Prostate gland (tissue), 2 donors: ENCODE measurements around the gene FAHD2A. TPM values are rescaled to one million over a fixed set of nuclear protein-coding genes. Genes with fewer than 3 reads are reported as not detected.

Experiments
- DNase-seq: peaks from one replicate; pipeline ENCODE4 v3.0.0-alpha.2; 2019; ENCODE audit warnings: low spot score
- H3K27ac ChIP-seq, 2 donors: fragments of 200-600 bp; sonication (generic); 2 replicates each; pipeline ENCODE4 v1.5.1; 2017 to 2019
- H3K27me3 ChIP-seq: fragments of 200-600 bp; sonication (generic); replicated peaks from 2 replicates; pipeline ENCODE4 v1.5.1; 2019; ENCODE audit not compliant: insufficient read depth
- H3K36me3 ChIP-seq, 2 donors: fragments of 200-600 bp; sonication (generic); 1 replicate in 1 of 2; 2 replicates in 1 of 2; pipeline versions ENCODE4 v1.5.1 to v1.8.1; 2017 to 2019
- H3K4me1 ChIP-seq: fragments of 200-600 bp; sonication (generic); replicated peaks from 2 replicates; pipeline ENCODE4 v1.5.1; 2019
- H3K4me3 ChIP-seq, 2 donors: fragments of 200-600 bp; sonication (generic); 2 replicates each; pipeline ENCODE4 v1.5.1; 2017 to 2019
- H3K9me3 ChIP-seq: fragments of 200-600 bp; sonication (generic); 2 replicates; pipeline ENCODE4 v1.5.1; 2017
- CTCF ChIP-seq, 4 experiments: fragments of 200-600 bp in 2 of 4; fragments of 450-650 bp in 2 of 4; sonication (generic) in 2 of 4; IDR thresholded peaks; 1 replicate in 3 of 4; 2 replicates in 1 of 4; pipeline ENCODE4 v1.5.1; 2016 to 2019; ENCODE audit warnings: antibody characterized with exemption in 4 of 4, mild to moderate bottlenecking in 2 of 4, moderate library complexity in 2 of 4
- POLR2A ChIP-seq: fragments of 450-650 bp; IDR thresholded peaks from one replicate; pipeline ENCODE4 v1.6.1; 2016; ENCODE audit warnings: antibody characterized with exemption, mild to moderate bottlenecking
- POLR2AphosphoS5 ChIP-seq: sonication (generic); formaldehyde crosslinking; IDR thresholded peaks from one replicate; pipeline ENCODE4 v1.6.1; 2017; ENCODE audit warnings: antibody characterized with exemption
- WGBS: methylation state at CpG from one replicate; pipeline ENCODE4 v1.1.5; 2018; 5-methylcytosine and 5-hydroxymethylcytosine counted together
- intact Hi-C: fragments of 100-400 bp; cut with DNase I; formaldehyde crosslinking; loops from one replicate; pipeline ENCODE4 v1.14.2; 2022
- total RNA-seq, 2 donors: library from RNA; depleted of rRNA; stranded (reverse); fragments of >200 nt; gene quantifications; one replicate each; pipeline ENCODE4 v1.1.0, GENCODE V29; 2016

FAHD2A gene
- total RNA-seq, 2 donors from 2014 or later, result 15.3 to 27.9 TPM

GRCh38 chr2:95388091-95388692 is 14.3 kb upstream of the FAHD2A start:
- H3K27ac ChIP-seq, result no peak overlapping the region
- TF ChIP-seq CTCF (IDR thresholded peaks at IDR 0.05) (no peak), POLR2AphosphoS5 (no peak), POLR2A (no peak)

GRCh38 chr2:95388856-95389244 is 13.7 kb upstream of the FAHD2A start:
- H3K36me3 ChIP-seq, result no peaks in the 10 kb centered on the region
- no peak overlapping the region for H3K4me3 ChIP-seq
- intact Hi-C loops, result loop anchor here (5.0 kb wide), 1 partner anchor 42 kb away; no protein-coding TSS in a partner anchor
- no peaks in the 10 kb centered on the region for H3K4me1 ChIP-seq
- no peak for DNase-seq
- H3K27me3 ChIP-seq, result no peaks in the 10 kb centered on the region
- no peak overlapping the region for H3K27ac ChIP-seq
- TF ChIP-seq POLR2A (no peak), CTCF (IDR thresholded peaks at IDR 0.05) (no peak), POLR2AphosphoS5 (no peak)
- no peaks in the 10 kb centered on the region for H3K9me3 ChIP-seq
- WGBS, result 41% methylated on average over 15 of the region's 15 CpGs

More at GRCh38 chr2:95388091-95388692, 14.3 kb upstream of the FAHD2A start:
- Histone ChIP-seq H3K4me3 (no peak overlapping the region), H3K4me1 (no peaks in the 10 kb centered on the region), H3K36me3 (no peaks in the 10 kb centered on the region), H3K9me3 (no peaks in the 10 kb centered on the region), H3K27me3 (no peaks in the 10 kb centered on the region)
- 89% methylated on average over 14 of the region's 14 CpGs for WGBS
- no peak for DNase-seq
- intact Hi-C loops, result loop anchor here (5.0 kb wide), 1 partner anchor 41 kb away; no protein-coding TSS in a partner anchor

- TF ChIP-seq CTCF (IDR thresholded peaks at IDR 0.05) (peak; percentile 40 to 77 (median 58)), POLR2AphosphoS5 (no peak)
- H3K27me3 ChIP-seq, result no peaks in the 10 kb centered on the region
- no peak overlapping the region for H3K27ac ChIP-seq
- intact Hi-C loops, result loop anchor here (5.0 kb wide), 1 partner anchor 42 kb away; no protein-coding TSS in a partner anchor
- H3K4me3 ChIP-seq, result no peak overlapping the region
- H3K9me3 ChIP-seq, result no peaks in the 10 kb centered on the region
- no peaks in the 10 kb centered on the region for H3K4me1 ChIP-seq
- DNase-seq, result no peak
- WGBS, result 62% methylated on average over 46 of the region's 46 CpGs
- H3K36me3 ChIP-seq, result no peaks in the 10 kb centered on the region
Observed at GRCh38 chr2:95389245-95390119, 13.0 kb upstream of the FAHD2A start.

- DNase-seq, result no peak
- H3K27me3 ChIP-seq, result no peaks in the 10 kb centered on the region
- WGBS, result 87% methylated on average over 4 of the region's 4 CpGs
- H3K36me3 ChIP-seq, result no peaks in the 10 kb centered on the region
- no peak overlapping the region for H3K27ac ChIP-seq
- H3K4me1 ChIP-seq, result no peaks in the 10 kb centered on the region
- no peaks in the 10 kb centered on the region for H3K9me3 ChIP-seq
- intact Hi-C loops, result no loop called here
- TF ChIP-seq POLR2A (no peak), POLR2AphosphoS5 (no peak), CTCF (IDR thresholded peaks at IDR 0.05) (no peak)
- no peak overlapping the region for H3K4me3 ChIP-seq
Observed at GRCh38 chr2:95390272-95390880, 12.1 kb upstream of the FAHD2A start.
